ENCODE results near the gene CCDC15. TPM values are rescaled to one million over a fixed set of nuclear protein-coding genes. Genes with fewer than 3 reads are reported as not detected.

Gene CCDC15
- total RNA-seq, 4 donors from 2014 or later: 0.10 to 0.16 TPM; not detected in 2

DNA sequence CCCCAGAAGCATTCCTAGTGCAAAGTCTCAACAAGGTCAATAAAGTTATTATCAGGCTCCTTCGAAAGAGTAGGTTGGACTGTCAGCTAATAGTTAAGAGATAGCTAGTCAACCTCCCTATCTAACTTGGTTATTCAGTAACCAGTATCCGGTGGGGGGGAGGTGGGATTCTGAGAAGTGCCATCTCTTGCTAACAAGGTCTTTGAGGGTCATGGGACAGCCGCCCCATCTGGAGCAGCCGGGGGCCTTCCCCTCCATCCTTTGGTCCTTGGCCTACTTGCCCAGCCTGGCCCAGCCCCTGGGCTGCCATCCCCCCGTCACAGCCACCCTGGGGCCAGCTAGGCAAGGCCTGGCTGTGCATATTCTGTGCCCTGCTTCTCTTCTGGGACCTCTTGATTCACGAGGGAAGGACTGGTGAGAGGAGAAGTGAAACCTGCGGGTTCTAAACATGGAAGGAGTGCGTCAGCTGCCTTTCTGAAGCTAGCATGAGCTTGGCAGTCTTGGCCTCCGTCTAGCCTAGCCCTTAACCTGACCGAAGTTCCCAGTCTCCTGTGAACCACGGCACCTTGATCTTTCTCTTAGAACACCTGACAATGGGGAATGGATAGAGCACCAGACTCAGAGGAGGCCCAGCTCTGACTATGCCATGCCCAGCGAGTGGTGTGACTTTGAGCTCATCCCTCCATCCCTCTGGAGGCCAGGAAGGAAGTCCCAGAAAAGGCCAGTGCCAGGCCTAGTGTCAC, 118.4 kb downstream of the CCDC15 start:
- no peak for TF ChIP-seq POLR2A (IDR thresholded peaks at IDR 0.05)
- TF ChIP-seq, protein P1, sequence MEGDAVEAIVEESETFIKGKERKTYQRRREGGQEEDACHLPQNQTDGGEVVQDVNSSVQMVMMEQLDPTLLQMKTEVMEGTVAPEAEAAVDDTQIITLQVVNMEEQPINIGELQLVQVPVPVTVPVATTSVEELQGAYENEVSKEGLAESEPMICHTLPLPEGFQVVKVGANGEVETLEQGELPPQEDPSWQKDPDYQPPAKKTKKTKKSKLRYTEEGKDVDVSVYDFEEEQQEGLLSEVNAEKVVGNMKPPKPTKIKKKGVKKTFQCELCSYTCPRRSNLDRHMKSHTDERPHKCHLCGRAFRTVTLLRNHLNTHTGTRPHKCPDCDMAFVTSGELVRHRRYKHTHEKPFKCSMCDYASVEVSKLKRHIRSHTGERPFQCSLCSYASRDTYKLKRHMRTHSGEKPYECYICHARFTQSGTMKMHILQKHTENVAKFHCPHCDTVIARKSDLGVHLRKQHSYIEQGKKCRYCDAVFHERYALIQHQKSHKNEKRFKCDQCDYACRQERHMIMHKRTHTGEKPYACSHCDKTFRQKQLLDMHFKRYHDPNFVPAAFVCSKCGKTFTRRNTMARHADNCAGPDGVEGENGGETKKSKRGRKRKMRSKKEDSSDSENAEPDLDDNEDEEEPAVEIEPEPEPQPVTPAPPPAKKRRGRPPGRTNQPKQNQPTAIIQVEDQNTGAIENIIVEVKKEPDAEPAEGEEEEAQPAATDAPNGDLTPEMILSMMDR (IDR thresholded peaks at IDR 0.05 in 4 of 5, conservative IDR thresholded peaks at IDR 0.05 in 1 of 5): no peak
- H3K4me1 ChIP-seq: peaks cover 4 to 7% of the 10 kb centered on the region in 2 donors
- H3K4me3 ChIP-seq: no peak overlapping the region
- intact Hi-C loops (cut with DNase I; ENCODE audit: low total_unique reads): no loop called here
- ATAC-seq (no peak), DNase-seq (peak in 1 of 2 donors; percentile 27)
- no peaks in the 10 kb centered on the region for H3K9me3 ChIP-seq
- H3K27me3 ChIP-seq: no peaks in the 10 kb centered on the region
- no peaks in the 10 kb centered on the region for H3K36me3 ChIP-seq
- in situ Hi-C loops (cut with MboI; ENCODE audit: low sequenced_read_pairs in 4 of 4): no loop called here
- no peak overlapping the region for H3K27ac ChIP-seq

DNA sequence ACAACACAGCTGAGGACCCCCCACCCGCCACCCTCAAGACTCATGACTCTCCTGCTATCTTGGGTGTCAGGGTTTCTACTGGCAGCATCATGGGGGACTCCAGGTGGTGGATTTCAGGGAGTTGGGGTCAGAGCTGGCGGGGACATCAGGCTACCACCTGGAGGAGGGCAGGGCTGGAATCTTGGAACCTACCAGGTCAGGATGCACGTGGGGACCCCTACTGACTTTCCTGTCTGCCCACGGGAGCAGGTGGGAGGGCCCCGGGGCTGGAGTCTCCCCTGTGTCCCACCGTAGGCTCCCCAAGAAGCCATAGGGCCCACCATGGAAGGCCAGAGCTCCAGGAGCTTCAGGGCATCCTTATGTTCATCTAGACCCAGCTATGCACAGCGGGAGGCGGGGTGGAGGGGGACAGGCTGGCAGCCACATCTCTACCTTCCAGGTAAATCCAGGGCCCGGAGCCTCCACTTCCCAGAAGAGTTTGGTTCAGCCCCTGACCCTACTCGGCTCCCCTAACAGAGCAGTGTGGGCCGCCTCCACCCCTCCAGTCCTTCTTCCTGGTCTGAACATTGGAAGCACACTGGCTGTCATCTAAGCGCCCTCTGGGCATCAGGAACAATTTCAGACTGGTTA, 119.1 kb downstream of the CCDC15 start:
- Histone ChIP-seq H3K36me3 (no peaks in the 10 kb centered on the region), H3K4me1 (peaks cover 4 to 7% of the 10 kb centered on the region in 2 donors), H3K4me3 (no peak overlapping the region), H3K9me3 (no peaks in the 10 kb centered on the region), H3K27me3 (no peaks in the 10 kb centered on the region), H3K27ac (no peak overlapping the region)
- ATAC-seq (no peak), DNase-seq (peak in 1 of 2 donors; percentile 5)
- no peak for TF ChIP-seq POLR2A (IDR thresholded peaks at IDR 0.05)
- TF ChIP-seq, protein P1 (IDR thresholded peaks at IDR 0.05 in 4 of 5, conservative IDR thresholded peaks at IDR 0.05 in 1 of 5): no peak
- in situ Hi-C loops (cut with MboI; ENCODE audit: low sequenced_read_pairs in 4 of 4): no loop called here
- intact Hi-C loops (cut with DNase I; ENCODE audit: low total_unique reads): no loop called here

DNA sequence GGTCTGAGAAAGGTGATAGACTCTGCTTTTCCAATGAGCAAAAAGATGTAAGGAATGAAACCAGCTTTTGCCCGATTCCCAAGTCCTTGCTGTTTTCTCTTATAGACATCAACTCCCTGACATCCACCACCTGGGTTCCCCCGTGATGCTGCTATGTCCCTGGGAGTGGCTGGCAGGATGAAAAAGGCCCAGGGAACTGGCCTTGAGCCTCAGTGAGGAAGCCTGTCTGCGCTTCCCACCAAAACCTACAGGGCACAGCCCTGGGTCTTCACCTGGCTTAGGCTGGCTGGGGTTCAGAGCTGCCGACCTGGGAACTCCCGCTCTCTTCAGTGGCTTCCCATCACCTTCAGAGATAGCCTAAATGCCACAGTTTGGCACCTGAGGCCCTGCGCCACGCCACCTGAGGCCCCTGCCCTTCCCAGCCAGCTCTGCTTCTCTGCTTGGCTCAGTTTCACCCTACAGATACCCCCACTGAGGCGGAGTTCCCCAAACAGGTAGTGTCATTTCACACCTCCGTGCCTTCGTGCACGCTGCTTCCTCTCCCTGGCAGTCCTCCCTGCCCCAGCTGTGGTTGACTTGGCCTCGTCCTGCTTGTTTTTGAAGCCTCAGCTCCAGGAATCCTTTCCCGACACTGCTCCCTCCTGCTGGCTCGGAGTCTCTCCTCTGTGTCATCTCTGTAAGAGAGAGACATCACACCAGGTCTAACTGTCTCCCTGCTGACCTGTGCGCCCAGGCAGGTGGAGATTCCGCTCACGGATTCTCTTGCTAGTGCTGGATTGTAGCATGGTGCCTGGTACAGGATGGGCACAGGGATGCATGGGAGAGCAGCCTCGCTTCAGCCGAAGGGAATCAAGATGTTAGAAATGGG, 119.8 kb downstream of the CCDC15 start:
- no peak for DNase-seq
- in situ Hi-C loops (cut with MboI; ENCODE audit: low sequenced_read_pairs in 4 of 4) (no loop called here), intact Hi-C loops (cut with DNase I; ENCODE audit: low total_unique reads) (no loop called here)
- ATAC-seq: no peak
- no peaks in the 10 kb centered on the region for H3K27me3 ChIP-seq
- no peaks in the 10 kb centered on the region for H3K9me3 ChIP-seq
- no peak overlapping the region for H3K27ac ChIP-seq
- H3K4me3 ChIP-seq: no peak overlapping the region
- TF ChIP-seq POLR2A (IDR thresholded peaks at IDR 0.05): no peak
- TF ChIP-seq, protein P1 (IDR thresholded peaks at IDR 0.05 in 4 of 5, conservative IDR thresholded peaks at IDR 0.05 in 1 of 5): no peak
- no peaks in the 10 kb centered on the region for H3K36me3 ChIP-seq
- peaks cover 4 to 7% of the 10 kb centered on the region in 2 donors for H3K4me1 ChIP-seq

DNA sequence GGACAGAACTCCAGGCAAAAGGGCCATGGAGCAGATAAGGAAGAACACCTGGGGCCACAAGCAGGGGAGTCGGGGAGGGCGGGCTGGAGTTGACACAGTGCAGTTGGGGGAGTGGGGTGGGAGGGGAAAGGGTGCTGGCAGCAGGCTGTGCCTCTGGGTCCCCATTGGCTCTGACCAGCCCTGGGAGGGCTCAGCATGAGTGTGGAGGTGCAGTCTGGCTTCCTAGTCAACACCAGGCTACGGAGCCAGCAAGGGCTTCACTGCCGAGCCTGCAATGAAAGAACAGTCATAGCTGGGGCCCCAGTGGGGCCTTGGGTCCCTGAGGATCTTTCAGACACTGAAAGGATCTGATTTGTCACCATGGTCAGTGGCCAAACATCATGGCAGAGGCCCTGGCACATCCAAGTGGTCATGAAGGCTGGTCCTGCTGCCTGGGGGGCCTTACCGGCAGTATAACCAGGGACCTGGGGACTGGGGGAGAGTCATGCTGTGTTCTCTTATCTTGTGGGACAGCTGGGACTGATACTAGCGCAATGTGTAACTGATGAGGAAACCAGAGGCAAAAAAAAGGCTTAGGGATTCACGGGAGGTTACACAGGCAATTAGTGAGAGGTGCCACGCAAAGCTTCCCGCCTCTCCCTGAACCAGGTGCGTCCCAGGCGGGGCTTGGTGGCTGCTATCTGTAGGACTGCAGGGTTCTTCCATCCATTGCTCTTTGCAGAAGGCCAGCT, 120.7 kb downstream of the CCDC15 start:
- Histone ChIP-seq H3K27me3 (no peaks in the 10 kb centered on the region), H3K4me3 (no peak overlapping the region), H3K4me1 (peaks cover 4 to 7% of the 10 kb centered on the region in 2 donors), H3K9me3 (no peaks in the 10 kb centered on the region), H3K27ac (no peak overlapping the region), H3K36me3 (no peaks in the 10 kb centered on the region)
- ATAC-seq (no peak), DNase-seq (no peak)
- in situ Hi-C loops (cut with MboI; ENCODE audit: low sequenced_read_pairs in 4 of 4) (no loop called here), intact Hi-C loops (cut with DNase I; ENCODE audit: low total_unique reads) (no loop called here)
- TF ChIP-seq, protein P1 (IDR thresholded peaks at IDR 0.05 in 4 of 5, conservative IDR thresholded peaks at IDR 0.05 in 1 of 5): no peak
- TF ChIP-seq POLR2A (IDR thresholded peaks at IDR 0.05): no peak
